ENCODE results near the gene DNASE1L2.
"Not testable (repeated sequence)": the region's sequence is repeated elsewhere in the genome, so short reads cannot be mapped to it uniquely, and the experiment has no call there.

DNASE1L2 gene

DNA sequence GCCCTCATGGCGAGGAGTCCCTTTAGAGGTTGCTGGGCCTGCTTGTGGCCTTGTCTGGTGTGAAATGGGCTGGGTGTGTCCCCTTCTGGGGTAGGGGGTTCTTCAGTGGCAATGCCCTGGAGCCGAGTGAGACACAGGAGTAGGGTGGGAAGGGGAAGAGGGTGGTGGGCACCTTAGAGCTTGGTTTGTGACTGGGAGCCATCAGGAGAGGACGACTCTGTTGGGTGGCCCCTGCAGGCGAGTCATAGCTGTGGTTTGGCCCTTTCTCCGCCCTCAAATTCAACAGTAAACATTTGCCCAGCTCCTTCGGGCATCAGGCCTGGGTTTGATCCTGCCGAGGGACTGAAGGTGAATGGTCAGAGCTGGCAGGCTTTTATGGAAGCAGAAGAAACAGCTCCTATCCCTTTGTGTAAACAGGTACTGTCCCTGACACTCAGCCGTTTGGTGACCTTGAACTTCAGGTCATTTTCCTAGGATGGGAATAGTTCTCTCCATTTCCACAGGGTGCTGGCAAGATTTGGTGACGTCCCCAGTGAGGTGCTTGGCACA, 9.9 kb upstream of the DNASE1L2 start:
- peak; percentile 72 for DNase-seq

DNA sequence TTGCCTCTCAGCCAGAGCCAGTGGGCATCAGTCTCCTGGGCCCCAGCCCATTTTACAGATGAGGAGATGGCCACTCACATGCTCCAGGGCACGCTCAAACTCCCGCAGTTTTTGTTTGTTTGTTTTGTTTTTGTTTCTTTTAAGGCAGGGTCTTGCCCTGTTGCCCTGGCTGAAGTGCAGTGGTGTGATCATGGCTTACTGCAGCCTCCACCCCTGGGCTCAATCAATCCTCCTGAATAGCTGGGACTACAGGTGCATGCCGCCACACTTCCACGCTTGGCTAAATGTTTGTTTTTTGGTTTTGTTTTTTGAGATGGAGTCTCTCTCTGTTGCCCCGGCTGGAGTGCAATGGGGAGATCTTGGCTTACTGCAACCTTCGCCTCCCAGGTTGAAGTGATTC, 9.3 kb upstream of the DNASE1L2 start:
- DNase-seq: no peak

DNA sequence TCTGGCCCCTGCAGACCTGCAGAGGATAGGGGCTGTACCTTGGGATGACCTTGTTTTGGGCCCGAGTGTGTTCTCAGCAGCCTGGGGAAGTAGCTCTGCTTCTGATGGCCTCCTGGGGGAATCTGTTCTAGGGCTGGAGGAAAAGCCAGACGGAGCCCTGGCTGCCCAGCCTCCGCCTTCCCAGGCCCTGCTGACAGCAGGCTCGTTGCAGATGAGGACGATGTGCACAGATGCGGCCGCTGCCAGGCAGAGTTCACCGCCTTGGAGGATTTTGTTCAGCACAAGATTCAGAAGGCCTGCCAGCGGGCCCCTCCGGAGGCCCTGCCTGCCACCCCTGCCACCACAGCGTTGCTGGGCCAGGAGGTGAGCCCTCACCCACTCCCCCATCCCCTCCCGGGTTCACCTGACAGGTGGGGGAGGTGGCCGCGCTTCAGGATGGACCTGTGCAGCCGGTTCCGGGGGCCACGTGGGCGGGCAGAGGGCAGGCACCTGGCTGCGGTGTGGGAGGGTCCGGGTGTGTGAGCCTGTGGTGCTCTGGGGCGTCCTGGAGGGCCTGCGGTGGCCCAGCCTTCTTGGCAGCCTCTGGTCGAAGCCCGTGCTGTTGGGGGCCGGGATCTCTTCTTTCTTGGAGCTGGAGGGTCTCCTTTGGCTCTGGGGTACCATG, 8.0 kb upstream of the DNASE1L2 start:
- DNase-seq: no peak

DNA sequence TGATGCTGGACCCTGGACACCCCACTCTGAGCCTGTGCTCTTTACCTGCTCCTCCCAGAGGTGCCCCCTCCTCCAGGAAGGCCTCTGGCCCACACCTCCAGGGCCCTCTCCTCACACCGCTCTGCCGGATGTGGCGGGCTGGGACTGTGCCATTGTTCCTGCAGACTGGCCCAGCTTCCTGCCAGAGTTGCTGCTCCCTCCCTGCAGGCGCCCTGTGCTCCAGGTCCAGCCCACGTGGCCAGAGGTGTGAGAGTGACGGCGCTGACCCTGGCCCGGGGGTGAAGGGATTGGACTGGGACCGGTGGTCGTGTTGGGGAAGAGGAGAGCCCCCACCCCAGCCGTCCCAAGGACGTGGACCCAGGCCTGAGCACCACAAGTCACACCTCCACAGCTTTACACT, 7.2 kb upstream of the DNASE1L2 start:
- DNase-seq: no peak

DNA sequence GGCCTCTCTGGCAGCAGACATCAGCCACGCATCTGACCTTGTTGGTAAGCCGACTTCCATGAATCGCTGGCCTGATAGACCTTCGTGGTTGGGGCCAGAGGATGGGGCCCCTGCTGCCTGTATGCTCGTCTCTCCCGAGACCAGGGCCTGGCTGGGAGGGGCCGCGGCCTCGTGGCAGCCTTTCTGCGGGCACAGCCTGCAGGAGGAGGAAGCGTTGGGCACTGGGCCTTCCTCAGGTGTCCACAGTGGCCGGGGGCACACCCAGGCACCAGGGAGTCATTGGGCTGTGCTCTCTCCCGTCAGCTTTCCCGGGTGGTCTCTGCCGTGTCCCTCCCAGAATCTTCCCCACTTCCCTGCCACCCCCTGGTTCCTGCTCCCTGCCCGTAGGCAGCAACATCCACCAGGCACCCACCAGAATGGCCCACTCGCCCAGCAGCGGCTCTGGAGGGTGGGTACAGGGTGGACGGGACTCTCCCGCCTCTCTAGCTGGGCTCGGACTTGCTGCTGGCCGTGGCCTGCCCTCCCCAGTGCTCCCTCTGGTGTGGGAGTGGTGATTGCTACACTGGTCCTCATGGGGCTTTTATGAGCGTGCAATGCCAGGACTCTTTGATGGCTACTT, 6.5 kb upstream of the DNASE1L2 start:
- no peak for DNase-seq

DNA sequence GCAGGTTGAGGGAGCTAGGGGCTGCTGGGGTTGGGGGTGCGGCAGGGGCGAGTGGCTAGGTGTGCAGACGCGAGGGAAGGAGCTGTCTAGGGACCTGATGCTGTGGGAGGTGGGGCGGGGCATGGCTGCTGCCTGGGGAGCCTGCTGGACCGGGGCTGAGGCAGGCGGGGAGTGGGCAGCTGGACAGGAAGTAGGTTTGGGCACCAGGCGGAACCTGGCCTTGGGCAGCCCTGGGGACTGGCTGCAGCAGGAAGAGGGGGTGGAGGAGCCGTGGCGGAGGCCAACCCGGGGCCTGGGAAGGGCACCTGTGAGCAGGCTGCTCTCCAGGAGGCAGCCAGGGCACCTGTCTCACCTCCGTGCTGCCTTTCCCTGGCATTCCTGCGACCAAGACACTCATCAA, 5.9 kb upstream of the DNASE1L2 start:
- peak; percentile 79 for DNase-seq

DNA sequence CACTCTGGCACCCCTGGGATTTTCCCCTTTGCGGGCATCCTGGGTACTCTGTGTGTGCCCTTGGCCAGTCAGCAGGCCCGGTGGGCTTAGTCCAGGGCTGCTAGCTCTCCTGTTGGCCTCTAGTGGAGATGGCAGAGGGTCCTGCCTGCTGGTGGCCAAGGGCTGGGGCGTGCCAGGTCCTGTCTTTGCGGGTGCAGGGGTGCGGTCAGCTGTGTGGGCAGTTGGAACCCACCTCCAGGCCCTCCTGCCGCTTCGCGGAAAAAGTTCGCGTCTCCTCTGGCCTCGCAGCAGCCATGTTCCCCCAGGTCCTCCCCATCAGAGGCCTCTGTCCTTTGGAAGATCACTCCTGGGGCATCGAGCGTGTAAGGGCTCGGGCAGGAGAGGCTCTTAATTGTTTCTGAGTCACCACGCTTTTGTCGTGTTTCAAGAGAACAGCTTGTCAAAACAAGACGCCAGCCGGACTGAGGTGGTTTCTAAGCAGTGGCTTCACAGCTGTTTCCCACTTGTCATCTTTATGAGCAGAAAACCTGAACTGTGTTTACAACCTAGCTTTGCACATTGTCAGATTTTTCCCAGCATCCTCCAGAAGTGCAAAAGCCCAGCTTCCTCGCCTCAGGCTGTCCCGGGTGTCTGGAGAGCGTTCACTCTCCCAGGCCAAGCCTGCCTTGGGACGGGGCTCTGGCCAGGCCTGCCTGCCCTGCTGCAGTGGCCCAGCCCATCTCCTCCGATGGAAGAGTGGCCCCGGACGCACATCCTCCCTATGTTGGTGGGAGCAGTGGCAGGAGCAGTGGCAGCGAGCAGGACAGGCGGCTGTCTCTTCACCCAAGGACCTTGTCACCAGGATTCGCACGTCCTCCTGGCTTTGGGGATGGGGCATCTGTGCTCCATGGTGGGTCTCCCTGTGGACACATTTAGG, 5.0 kb upstream of the DNASE1L2 start:
- DNase-seq: peak; percentile 94

DNA sequence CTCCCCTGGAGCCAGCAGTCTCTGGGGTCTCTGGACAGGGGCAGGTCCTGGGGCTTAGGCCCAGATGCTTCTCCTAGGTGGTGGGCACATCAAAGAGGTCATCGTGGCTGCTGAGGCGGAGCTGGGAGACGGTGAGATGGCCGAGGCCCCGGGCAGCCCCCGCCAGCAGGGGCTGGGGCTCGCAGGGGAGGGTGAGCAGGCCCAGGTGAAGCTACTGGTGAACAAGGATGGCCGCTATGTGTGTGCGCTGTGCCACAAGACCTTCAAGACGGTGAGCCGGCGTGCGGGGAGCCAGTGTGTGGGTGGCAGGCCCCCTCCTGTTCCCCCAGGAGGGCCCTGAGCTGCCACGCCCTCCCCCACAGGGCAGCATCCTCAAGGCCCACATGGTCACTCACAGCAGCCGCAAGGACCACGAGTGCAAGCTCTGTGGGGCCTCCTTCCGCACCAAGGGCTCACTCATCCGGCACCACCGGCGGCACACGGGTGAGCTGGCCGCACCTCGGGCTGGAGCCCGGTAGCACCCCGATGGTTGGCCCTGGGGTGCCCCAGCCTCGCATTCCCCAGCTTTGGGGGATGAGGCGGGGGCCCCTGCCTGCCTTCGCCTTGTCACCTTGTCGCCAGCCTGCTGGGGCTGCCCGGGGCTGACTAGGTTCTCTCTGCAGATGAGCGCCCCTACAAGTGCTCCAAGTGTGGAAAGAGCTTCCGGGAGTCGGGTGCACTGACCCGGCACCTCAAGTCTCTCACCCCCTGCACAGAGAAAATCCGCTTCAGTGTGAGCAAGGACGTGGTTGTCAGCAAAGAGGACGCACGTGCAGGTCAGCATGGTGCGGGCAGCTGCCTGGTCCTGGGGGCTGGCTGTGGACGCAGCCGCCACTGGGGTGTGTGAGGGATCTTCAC, 3.9 kb upstream of the DNASE1L2 start:
- no peak for DNase-seq

DNA sequence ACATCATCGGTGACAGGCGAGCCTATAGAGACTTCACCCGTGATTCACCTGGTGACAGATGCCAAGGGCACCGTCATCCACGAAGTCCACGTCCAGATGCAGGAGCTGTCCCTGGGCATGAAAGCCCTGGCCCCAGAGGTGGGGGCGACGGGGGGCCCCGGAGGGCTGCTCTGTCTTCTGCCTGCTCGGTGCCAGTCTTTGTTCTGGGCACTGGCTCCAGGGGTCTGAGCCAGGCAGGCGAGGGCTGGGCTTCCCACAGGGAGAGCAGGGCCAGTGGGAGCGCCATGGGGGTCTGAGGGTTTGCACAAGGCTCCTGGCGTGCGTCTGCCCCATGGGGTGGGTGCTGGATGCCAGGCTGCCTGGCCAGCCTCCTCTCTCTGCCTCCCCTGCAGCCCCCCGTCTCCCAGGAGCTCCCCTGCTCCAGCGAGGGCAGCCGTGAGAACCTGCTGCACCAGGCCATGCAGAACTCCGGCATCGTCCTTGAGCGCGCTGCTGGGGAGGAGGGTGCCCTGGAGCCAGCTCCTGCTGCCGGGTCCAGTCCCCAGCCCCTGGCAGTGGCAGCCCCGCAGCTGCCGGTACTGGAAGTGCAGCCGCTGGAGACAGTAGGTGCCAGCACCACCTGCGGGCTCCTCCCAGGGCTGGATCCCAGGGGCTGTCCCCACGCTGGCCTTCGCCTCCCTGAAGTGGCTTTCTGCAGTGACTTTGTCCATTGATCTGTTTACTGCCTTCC, 3.0 kb upstream of the DNASE1L2 start:
- no peak for DNase-seq

DNA sequence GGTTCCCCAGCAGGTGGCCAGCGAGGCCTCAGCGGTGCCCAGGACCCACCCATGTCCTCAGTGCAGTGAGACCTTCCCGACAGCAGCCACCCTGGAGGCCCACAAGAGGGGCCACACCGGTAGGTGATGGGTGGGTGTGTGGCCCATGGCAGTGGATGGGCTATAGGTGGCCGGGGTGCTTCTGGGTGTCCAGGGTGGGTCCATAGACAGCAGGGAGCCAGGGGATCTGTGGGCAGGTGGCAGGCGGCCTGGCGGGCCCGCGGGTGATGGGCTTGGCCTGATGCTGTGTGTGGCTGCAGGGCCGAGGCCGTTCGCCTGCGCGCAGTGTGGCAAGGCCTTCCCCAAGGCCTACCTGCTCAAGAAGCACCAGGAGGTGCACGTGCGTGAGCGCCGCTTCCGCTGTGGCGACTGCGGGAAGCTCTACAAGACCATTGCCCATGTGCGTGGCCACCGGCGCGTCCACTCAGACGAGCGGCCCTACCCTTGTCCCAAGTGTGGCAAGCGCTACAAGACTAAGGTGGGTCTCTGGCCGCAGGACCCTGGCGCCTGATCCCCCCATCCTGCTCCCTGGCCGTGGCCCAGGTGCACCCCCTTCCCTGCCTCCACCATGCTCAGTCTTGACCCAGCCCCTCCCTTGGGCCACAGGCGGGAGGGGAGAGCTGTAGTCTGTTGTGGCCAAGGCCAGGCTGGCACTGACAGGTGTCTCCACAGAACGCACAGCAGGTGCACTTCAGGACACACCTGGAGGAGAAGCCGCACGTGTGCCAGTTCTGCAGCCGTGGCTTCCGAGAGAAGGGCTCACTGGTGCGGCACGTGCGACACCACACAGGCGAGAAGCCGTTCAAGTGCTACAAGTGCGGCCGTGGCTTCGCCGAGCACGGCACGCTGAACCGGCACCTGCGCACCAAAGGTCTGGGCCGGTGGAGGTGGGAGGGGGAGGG, 2.1 kb upstream of the DNASE1L2 start:
- peak; percentile 96 for DNase-seq

DNA sequence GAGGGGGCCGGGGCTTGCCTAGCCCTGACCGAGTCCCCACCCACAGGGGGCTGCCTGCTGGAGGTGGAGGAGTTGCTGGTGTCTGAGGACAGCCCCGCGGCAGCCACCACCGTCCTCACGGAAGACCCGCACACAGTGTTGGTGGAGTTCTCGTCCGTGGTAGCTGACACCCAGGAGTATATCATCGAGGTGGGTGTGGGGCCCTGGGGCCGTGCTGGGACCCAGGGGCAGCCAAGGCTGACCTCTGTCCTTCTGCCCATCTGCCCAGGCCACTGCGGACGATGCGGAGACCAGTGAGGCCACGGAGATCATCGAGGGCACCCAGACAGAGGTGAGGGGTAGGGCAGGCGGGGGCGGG, 1.5 kb upstream of the DNASE1L2 start:
- no peak for DNase-seq

DNA sequence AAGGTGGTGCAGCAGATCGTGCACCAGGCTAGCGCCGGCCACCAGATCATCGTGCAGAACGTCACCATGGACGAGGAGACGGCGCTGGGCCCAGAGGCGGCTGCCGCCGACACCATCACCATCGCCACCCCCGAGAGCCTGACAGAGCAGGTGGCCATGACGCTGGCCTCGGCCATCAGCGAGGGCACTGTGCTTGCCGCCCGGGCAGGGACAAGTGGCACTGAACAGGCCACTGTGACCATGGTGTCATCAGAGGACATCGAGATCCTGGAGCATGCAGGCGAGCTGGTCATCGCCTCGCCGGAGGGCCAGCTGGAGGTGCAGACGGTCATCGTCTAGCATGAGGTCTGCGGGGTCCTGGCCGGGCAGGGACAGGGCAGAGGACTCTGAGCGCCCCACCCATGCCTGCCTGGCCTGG, 1.0 kb upstream of the DNASE1L2 start:
- no peak for DNase-seq

DNA sequence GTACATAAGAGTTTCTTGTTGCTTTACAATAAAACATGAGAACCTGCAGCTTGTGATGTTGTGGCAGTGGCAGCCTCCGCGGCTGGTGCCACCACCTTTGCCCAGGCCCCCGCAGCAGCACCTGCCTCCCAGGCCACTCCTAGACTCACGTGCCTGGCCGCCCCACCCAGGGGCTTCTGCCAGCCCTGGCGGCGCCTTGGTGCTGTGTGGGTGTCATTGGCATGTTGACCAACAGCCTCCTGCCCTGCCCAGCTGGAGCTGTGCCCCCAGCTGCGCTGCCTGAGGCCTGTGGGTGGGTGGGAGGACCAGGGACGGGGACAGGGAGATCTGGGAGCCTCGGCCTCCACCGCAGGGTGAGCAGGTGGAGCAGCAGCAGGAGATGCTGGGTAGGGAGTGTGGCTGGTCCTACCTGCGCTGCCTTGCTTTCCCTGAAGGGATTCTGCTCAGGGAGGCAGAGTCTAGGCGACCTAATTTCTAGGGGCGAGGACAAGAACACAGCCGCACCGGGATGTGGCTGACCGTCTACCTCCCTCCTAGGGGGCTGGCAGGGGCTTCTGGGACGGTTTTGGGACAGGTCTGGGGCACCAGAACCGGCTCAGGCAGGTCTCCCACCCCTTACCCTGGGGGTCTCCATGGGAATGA, 428 bp upstream of the DNASE1L2 start:
- DNase-seq: no peak

DNA sequence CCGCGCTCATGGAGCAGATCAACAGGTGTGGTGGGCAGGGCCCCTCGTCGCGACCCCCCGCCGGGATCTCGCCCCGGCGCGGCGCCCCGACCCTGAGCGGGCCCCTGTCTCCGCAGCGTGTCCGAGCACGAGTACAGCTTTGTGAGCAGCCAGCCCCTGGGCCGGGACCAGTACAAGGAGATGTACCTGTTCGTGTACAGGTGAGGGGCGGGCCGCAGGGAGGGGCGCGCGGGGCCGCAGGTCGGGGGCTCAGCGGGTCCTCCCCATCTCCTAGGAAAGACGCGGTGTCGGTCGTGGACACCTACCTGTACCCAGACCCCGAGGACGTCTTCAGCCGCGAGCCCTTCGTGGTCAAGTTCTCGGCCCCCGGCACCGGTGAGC, 848 bp downstream of the DNASE1L2 start:
- DNase-seq: no peak

DNA sequence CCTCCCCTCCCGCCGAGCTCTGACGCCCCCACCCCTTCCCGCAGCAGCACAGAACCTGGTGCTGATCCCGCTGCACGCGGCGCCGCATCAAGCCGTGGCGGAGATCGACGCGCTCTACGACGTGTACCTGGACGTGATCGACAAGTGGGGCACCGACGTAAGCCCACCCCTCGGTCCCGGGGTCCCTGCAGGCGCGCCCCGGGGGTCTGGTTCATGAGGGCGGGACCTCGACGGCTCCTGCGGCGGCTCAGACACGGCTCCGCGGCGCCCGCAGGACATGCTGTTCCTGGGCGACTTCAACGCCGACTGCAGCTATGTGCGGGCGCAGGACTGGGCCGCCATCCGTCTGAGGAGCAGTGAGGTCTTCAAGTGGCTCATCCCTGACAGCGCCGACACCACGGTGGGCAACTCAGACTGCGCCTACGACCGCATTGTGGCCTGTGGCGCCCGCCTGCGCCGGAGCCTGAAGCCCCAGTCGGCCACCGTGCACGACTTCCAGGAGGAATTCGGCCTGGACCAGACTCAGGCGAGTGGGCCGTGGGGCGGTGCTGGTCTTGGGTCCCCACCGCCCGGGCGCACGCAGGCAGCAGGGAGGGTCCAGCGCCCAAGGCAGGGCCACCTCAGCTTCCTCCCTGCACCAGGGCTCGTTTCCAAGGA, 1.4 kb downstream of the DNASE1L2 start:
- no peak for DNase-seq

DNA sequence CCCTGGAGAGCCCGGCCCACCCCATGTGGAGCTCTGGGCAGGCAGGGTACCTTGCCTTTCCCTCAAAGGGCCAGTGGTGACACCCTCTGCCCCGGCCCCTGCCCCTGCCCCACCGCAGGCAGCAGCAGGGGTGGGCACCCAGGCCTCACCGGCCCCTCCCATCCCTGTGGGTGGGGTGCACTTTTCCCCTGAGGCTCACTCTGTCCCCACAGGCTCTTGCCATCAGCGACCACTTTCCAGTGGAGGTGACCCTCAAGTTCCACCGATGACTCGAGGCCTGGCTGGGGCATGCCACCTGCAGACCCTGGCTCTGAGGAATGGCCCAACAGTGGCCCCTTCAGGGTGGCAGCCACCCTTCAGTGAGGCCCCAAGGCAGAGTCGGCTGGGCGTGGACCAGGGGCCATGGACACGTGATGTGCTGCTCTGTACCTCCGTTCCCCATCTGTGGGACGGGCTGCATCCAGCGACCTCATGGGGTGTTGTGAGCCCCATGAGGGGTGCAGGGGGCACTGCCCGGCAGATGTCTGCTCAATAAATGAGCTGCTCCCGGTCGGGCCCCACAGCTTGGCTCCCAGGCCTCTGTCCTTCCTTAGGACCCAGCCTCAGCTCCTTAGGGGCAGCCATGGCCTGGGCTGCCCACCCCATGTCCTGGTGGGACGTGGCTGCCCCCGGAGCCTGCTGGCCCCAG, 2.0 kb downstream of the DNASE1L2 start:
- DNase-seq: peak; percentile 20

DNA sequence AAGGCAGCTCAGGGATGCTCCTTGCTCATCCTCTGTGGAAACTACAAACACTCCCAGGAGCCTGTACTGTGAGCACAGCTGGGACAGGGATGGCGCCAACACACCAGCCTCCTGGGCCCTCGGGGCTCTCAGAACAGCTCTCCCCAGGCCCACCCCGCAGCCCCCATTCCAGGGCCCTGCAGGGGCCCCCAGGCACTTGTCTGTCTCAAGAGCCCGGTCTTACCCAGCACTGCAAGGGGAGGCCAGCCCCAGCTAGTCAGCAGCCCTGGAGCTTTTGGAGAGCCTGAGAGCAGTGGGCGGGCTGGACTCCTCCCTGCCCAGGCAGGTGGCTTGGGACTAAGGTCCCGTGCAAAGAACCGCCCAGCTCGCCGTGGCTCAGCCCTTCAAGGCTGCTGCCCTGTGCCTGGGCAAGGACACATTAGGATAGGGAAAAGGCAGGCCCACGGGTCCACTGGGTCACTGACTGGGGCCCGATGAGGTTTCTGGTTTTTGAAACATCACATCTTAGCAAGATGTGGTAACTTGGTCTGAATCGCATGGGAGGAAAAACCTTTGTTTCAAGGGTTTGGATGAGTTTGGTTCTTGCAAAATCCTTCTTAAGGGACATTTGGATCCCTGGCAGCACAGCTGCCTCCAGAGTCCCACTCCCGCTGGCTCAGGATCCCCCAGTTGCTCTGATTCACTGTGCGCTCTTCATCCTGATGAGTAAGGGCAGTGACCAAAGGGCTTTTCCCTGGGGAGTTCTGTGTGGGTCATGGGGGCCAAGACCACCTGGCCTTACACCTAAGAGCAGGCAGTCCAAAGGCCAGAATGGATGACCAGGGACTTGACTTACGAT, 2.8 kb downstream of the DNASE1L2 start:
- peak; percentile 82 for DNase-seq

DNA sequence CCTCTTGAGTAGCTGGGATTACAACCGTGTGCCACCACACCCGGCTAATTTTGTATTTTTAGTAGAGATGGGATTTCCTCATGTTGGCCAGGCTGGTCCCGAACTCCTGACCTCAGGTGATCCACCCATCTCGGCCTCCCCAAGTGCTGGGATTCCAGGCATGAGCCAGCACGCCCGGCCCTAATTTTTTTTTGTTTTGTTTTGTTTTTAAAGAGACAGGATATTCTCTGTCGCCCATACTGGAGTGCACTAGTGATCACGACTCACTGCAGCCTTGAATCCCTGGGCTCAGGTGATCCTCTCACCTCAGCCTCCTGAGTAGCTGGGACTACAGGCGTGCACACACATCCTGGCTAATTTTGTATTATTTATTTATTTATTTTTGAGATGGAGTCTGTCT, 4.1 kb downstream of the DNASE1L2 start:
- not testable (repeated sequence) for DNase-seq

All from DMS53 (cell line).